ENCODE results near the gene NDUFA7. TPM values are rescaled to one million over a fixed set of nuclear protein-coding genes. Genes with fewer than 3 reads are reported as not detected.

The NDUFA7 gene
- polyA plus RNA-seq, 1 donor from 2014 or later, result 37.3 TPM

DNA sequence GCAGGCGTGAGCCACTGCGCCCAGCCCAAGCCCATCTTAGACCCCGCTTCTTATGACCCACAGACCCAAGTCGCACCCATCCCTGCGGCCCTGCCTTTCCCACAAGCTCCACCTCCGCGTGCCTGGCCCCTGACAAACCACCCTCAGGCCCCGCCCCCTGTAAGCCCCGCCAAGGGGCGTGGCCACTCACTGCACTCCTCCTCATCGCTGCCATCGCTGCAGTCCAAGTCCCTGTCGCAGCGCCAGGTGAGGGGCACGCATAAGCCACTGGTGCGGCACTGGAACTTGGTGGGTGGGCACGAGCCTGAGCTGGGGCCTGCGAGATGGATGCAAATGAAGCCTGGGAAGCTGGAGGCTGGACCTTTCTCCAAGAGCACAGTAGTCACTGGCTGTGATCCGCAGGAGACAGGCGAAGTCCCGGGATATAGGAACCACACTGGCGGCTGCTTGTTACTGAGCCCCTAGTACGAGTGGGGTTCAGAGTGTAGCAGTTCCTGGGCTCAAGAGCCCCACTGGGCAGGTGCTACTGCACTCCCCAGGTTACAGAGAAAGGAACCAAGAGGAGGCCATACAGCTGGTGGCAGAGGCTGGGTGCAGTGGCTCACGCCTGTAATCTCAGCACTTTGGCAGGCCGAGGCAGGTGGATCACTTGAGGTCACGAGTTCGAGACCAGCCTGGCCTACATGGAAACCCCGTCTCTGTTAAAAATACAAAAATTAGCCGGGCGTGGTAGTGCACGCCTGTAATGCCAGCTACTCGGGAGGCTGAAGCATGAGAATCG is 16.1 kb downstream of the NDUFA7 start:
- Histone ChIP-seq H3K9me3 (ENCODE audit: low read length) (no peaks in the 10 kb centered on the region), H3K79me2 (replicated peaks; ENCODE audit: insufficient read depth, low read length) (peaks cover 17% of the 10 kb centered on the region), H3K4me3 (ENCODE audit: low read length) (no peak overlapping the region), H3K4me2 (ENCODE audit: low read length) (no peak overlapping the region), H3K27me3 (ENCODE audit: insufficient read depth, low read depth, low read length) (no peaks in the 10 kb centered on the region), H3K9me2 (ENCODE audit: insufficient read depth, low read length) (no peaks in the 10 kb centered on the region), H4K20me1 (ENCODE audit: insufficient read depth) (no peaks in the 10 kb centered on the region), H3F3A (ENCODE audit: insufficient read depth, low read length, poor library complexity, severe bottlenecking) (no peaks in the 10 kb centered on the region), H3K27ac (ENCODE audit: low read length) (no peak overlapping the region), H2AFZ (ENCODE audit: low read depth, low read length) (no peak overlapping the region), H3K36me3 (ENCODE audit: insufficient read depth, low read length) (no peaks in the 10 kb centered on the region), H3K9ac (ENCODE audit: low read length) (no peak overlapping the region)
- TF ChIP-seq MXI1 (conservative IDR thresholded peaks at IDR 0.05; ENCODE audit: poor library complexity, severe bottlenecking), result no peak
- no peak for TF ChIP-seq TAF1 (IDR thresholded peaks at IDR 0.05; ENCODE audit: low read depth)
- TF ChIP-seq EZH2 (IDR thresholded peaks at IDR 0.05; ENCODE audit: borderline replicate concordance, insufficient read depth, low read length, poor library complexity, severe bottlenecking), result no peak
- no peak for TF ChIP-seq RAD21 (conservative IDR thresholded peaks at IDR 0.05)
- TF ChIP-seq SMC3 (conservative IDR thresholded peaks at IDR 0.05; ENCODE audit: poor library complexity), result no peak
- TF ChIP-seq POLR2AphosphoS5 (IDR thresholded peaks at IDR 0.05), result no peak
- TF ChIP-seq EP300 (conservative IDR thresholded peaks at IDR 0.05; ENCODE audit: poor library complexity, severe bottlenecking), result no peak
- TF ChIP-seq, protein P1, sequence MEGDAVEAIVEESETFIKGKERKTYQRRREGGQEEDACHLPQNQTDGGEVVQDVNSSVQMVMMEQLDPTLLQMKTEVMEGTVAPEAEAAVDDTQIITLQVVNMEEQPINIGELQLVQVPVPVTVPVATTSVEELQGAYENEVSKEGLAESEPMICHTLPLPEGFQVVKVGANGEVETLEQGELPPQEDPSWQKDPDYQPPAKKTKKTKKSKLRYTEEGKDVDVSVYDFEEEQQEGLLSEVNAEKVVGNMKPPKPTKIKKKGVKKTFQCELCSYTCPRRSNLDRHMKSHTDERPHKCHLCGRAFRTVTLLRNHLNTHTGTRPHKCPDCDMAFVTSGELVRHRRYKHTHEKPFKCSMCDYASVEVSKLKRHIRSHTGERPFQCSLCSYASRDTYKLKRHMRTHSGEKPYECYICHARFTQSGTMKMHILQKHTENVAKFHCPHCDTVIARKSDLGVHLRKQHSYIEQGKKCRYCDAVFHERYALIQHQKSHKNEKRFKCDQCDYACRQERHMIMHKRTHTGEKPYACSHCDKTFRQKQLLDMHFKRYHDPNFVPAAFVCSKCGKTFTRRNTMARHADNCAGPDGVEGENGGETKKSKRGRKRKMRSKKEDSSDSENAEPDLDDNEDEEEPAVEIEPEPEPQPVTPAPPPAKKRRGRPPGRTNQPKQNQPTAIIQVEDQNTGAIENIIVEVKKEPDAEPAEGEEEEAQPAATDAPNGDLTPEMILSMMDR (IDR thresholded peaks at IDR 0.05; ENCODE audit: poor library complexity, severe bottlenecking), result no peak
- TF ChIP-seq, protein P2, sequence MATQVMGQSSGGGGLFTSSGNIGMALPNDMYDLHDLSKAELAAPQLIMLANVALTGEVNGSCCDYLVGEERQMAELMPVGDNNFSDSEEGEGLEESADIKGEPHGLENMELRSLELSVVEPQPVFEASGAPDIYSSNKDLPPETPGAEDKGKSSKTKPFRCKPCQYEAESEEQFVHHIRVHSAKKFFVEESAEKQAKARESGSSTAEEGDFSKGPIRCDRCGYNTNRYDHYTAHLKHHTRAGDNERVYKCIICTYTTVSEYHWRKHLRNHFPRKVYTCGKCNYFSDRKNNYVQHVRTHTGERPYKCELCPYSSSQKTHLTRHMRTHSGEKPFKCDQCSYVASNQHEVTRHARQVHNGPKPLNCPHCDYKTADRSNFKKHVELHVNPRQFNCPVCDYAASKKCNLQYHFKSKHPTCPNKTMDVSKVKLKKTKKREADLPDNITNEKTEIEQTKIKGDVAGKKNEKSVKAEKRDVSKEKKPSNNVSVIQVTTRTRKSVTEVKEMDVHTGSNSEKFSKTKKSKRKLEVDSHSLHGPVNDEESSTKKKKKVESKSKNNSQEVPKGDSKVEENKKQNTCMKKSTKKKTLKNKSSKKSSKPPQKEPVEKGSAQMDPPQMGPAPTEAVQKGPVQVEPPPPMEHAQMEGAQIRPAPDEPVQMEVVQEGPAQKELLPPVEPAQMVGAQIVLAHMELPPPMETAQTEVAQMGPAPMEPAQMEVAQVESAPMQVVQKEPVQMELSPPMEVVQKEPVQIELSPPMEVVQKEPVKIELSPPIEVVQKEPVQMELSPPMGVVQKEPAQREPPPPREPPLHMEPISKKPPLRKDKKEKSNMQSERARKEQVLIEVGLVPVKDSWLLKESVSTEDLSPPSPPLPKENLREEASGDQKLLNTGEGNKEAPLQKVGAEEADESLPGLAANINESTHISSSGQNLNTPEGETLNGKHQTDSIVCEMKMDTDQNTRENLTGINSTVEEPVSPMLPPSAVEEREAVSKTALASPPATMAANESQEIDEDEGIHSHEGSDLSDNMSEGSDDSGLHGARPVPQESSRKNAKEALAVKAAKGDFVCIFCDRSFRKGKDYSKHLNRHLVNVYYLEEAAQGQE (IDR thresholded peaks at IDR 0.05; ENCODE audit: borderline replicate concordance), result no peak

GRCh38 chr19:8302734-8303133 is 18.4 kb downstream of the NDUFA7 start:
- Histone ChIP-seq H4K20me1 (ENCODE audit: insufficient read depth) (no peaks in the 10 kb centered on the region), H3K4me3 (ENCODE audit: low read length) (no peak overlapping the region), H2AFZ (ENCODE audit: low read depth, low read length) (no peak overlapping the region), H3K27me3 (ENCODE audit: insufficient read depth, low read depth, low read length) (no peaks in the 10 kb centered on the region), H3F3A (ENCODE audit: insufficient read depth, low read length, poor library complexity, severe bottlenecking) (no peaks in the 10 kb centered on the region), H3K9me3 (ENCODE audit: low read length) (no peaks in the 10 kb centered on the region), H3K79me2 (replicated peaks; ENCODE audit: insufficient read depth, low read length) (peaks cover 10% of the 10 kb centered on the region), H3K27ac (ENCODE audit: low read length) (no peak overlapping the region), H3K4me2 (ENCODE audit: low read length) (no peak overlapping the region), H3K36me3 (ENCODE audit: insufficient read depth, low read length) (no peaks in the 10 kb centered on the region), H3K9ac (ENCODE audit: low read length) (no peak overlapping the region), H3K9me2 (ENCODE audit: insufficient read depth, low read length) (no peaks in the 10 kb centered on the region)
- no peak for TF ChIP-seq EP300 (conservative IDR thresholded peaks at IDR 0.05; ENCODE audit: poor library complexity, severe bottlenecking)
- TF ChIP-seq, protein P1 (IDR thresholded peaks at IDR 0.05; ENCODE audit: poor library complexity, severe bottlenecking), result no peak
- TF ChIP-seq POLR2AphosphoS5 (IDR thresholded peaks at IDR 0.05), result no peak
- no peak for TF ChIP-seq MXI1 (conservative IDR thresholded peaks at IDR 0.05; ENCODE audit: poor library complexity, severe bottlenecking)
- TF ChIP-seq EZH2 (IDR thresholded peaks at IDR 0.05; ENCODE audit: borderline replicate concordance, insufficient read depth, low read length, poor library complexity, severe bottlenecking), result no peak
- TF ChIP-seq RAD21 (conservative IDR thresholded peaks at IDR 0.05), result no peak
- no peak for TF ChIP-seq SMC3 (conservative IDR thresholded peaks at IDR 0.05; ENCODE audit: poor library complexity)
- TF ChIP-seq, protein P2 (IDR thresholded peaks at IDR 0.05; ENCODE audit: borderline replicate concordance), result no peak
- TF ChIP-seq TAF1 (IDR thresholded peaks at IDR 0.05; ENCODE audit: low read depth), result no peak
